ENCODE measurements around the gene LCN9.

Gene LCN9

GRCh38 chr9:135701067-135701958, 38.2 kb downstream of the LCN9 start:
- no peak for DNase-seq

- DNase-seq, result peak; percentile 22
These were observed 39.0 kb downstream of the LCN9 start, which contains the start of gene KCNT1 for GRCh38 chr9:135701959-135702721. Gene KCNT1 (plus strand): TSS chr9:135702185. CDS start chr9:135702259, 74 bp downstream.

GRCh38 chr9:135703726-135704125, 40.6 kb downstream of the LCN9 start:
- DNase-seq, result no peak

GRCh38 chr9:135704483-135704882, 41.4 kb downstream of the LCN9 start:
- DNase-seq, result no peak

- no peak for DNase-seq
These were observed 42.3 kb downstream of the LCN9 start for GRCh38 chr9:135705376-135705775.

GRCh38 chr9:135706288-135706687, 43.2 kb downstream of the LCN9 start:
- no peak for DNase-seq

GRCh38 chr9:135707252-135708138, 44.4 kb downstream of the LCN9 start:
- no peak for DNase-seq

- DNase-seq, result no peak
These were observed 45.1 kb downstream of the LCN9 start for GRCh38 chr9:135708164-135708563.

GRCh38 chr9:135711391-135711790, 48.3 kb downstream of the LCN9 start:
- DNase-seq, result no peak

GRCh38 chr9:135711881-135712280, 48.8 kb downstream of the LCN9 start:
- no peak for DNase-seq

- DNase-seq, result no peak
These were observed 49.6 kb downstream of the LCN9 start for GRCh38 chr9:135712613-135713295.

GRCh38 chr9:135714242-135715055, 51.3 kb downstream of the LCN9 start:
- DNase-seq, result no peak

- DNase-seq, result no peak
These were observed 52.0 kb downstream of the LCN9 start for GRCh38 chr9:135715056-135715595.

- no peak for DNase-seq
These were observed 52.9 kb downstream of the LCN9 start for GRCh38 chr9:135716045-135716444.
